Tibial nerve (tissue), 3 donors: Measurements from ENCODE around the gene DGCR6L.

Source experiments
- CTCF ChIP-seq, 5 experiments: fragments of 200-600 bp in 3 of 5; fragments of 450-650 bp in 2 of 5; sonication (generic) in 3 of 5; IDR thresholded peaks; one replicate each; pipeline ENCODE4 v1.5.1; 2016 to 2019; ENCODE audit warnings: antibody characterized with exemption in 5 of 5, mild to moderate bottlenecking in 3 of 5, moderate library complexity in 2 of 5
- POLR2A ChIP-seq, 2 donors: fragments of 450-650 bp; IDR thresholded peaks; one replicate each; pipeline ENCODE4 v1.6.1; 2017; ENCODE audit warnings: antibody characterized with exemption in 2 of 2, mild to moderate bottlenecking in 2 of 2, moderate library complexity in 2 of 2

- TF ChIP-seq CTCF (IDR thresholded peaks at IDR 0.05) (no peak), POLR2A (IDR thresholded peaks at IDR 0.05) (no peak)
Observed at GRCh38 chr22:20279662-20280134, 40.2 kb downstream of the DGCR6L start.
